Kidney (tissue), 14 donors: ENCODE results near the gene ZNF189. TPM values are rescaled to one million over a fixed set of nuclear protein-coding genes. Genes with fewer than 3 reads are reported as not detected.

Source experiments
- DNase-seq, 5 donors: peaks; one replicate each; pipeline ENCODE4 v3.0.0-alpha.2; 2013 to 2020
- FAIRE-seq: peaks from 2 replicates; lab custom pipeline; 2012; peaks lifted over from hg19 to GRCh38; lab: Jason Lieb, UNC
- H3K27ac ChIP-seq, 2 donors: one replicate each; pipeline ENCODE4 v1.7.0; 2013; ENCODE audit warnings: low read depth in 2 of 2, low read length in 2 of 2, inconsistent platforms in 1 of 2
- H3K27me3 ChIP-seq: one replicate; pipeline ENCODE4 v1.7.1; 2013; ENCODE audit warnings: low read length, inconsistent platforms; ENCODE audit not compliant: control insufficient read depth, insufficient read depth
- H3K36me3 ChIP-seq, 3 donors: one replicate each; pipeline versions ENCODE4 v1.7.0 to v1.7.1; 2013; ENCODE audit warnings: low read length in 3 of 3, control low read depth in 1 of 3, inconsistent platforms in 1 of 3; ENCODE audit not compliant: insufficient read depth in 3 of 3, control insufficient read depth in 2 of 3
- H3K4me1 ChIP-seq, 3 donors: one replicate each; pipeline versions ENCODE4 v1.7.0 to v1.7.1; 2013; ENCODE audit warnings: low read length in 3 of 3, inconsistent platforms in 1 of 3, low read depth in 1 of 3; ENCODE audit not compliant: control insufficient read depth in 2 of 3, insufficient read depth in 2 of 3
- H3K4me3 ChIP-seq, 3 donors: one replicate each; pipeline versions ENCODE4 v1.7.0 to v1.8.1; 2013; ENCODE audit warnings: low read length in 3 of 3, control low read depth in 1 of 3, inconsistent platforms in 1 of 3
- H3K9ac ChIP-seq, 3 donors: one replicate each; pipeline versions ENCODE4 v1.7.0 to v1.7.1; 2013; ENCODE audit warnings: low read length in 3 of 3, control low read depth in 1 of 3, inconsistent platforms in 1 of 3
- H3K9me3 ChIP-seq, 3 donors: one replicate each; pipeline versions ENCODE4 v1.7.0 to v1.7.1; 2013; ENCODE audit warnings: low read length in 3 of 3, control low read depth in 1 of 3, inconsistent platforms in 1 of 3; ENCODE audit not compliant: control insufficient read depth in 2 of 3, insufficient read depth in 1 of 3
- CTCF ChIP-seq: IDR thresholded peaks from 3 replicates; pipeline ENCODE4 v1.5.1; 2012; ENCODE audit warnings: mild to moderate bottlenecking, moderate library complexity, borderline replicate concordance; ENCODE audit not compliant: insufficient read depth; ENCODE audit errors: extremely low read depth
- intact Hi-C: fragments of 100-400 bp; cut with DNase I; formaldehyde crosslinking; loops from one replicate; pipeline ENCODE4 v1.11.1; 2022
- polyA plus RNA-seq: library from polyadenylated mRNA; stranded (reverse); fragments of 350-450 nt; fragmentation: Illumina TruSeq; extraction: RNeasy Lipid Tissue Mini Kit (QIAGEN cat#74804); gene quantifications from one replicate; pipeline ENCODE4 v1.2.3, GENCODE V29; 2014; ENCODE audit warnings: low read depth, low replicate concordance; ENCODE audit not compliant: insufficient read depth
- total RNA-seq: library from RNA; stranded (reverse); fragmentation: NEBNext Ultra II Directional; extraction: Animal tissue kit (Norgen Biotek cat#: 25700); gene quantifications from one replicate; pipeline ENCODE4 v1.2.1, GENCODE V29; 2021
- donor health status: control.
- donor health status: control.
- donor health status: control.
- donor health status: control.
- donor health status: control.
- donor health status: DM: yes; HTN: yes; CAD: no.
- donor health status: Normal renal cell carcinoma (clear cell type).

Gene ZNF189
- total and polyA plus RNA-seq, 2 donors from 2014 or later = 13.1 to 22.9 TPM

- TF ChIP-seq CTCF = peak; percentile 50
- Histone ChIP-seq H3K9me3 (peaks cover 0 to 7% (median 0%) of the 10 kb centered on the region in 3 donors), H3K27me3 (no peaks in the 10 kb centered on the region), H3K9ac (no peak overlapping the region), H3K4me3 (no peak overlapping the region), H3K27ac (no peak overlapping the region), H3K36me3 (peaks cover 0 to 14% (median 5%) of the 10 kb centered on the region in 3 donors), H3K4me1 (no peaks in the 10 kb centered on the region)
- FAIRE-seq = no peak
- peak in 2 of 5 donors; percentile 40 to 62 for DNase-seq
- intact Hi-C loops = no loop called here
Measured at GRCh38 chr9:101387871-101388506, 10.7 kb upstream of the ZNF189 start.

DNA sequence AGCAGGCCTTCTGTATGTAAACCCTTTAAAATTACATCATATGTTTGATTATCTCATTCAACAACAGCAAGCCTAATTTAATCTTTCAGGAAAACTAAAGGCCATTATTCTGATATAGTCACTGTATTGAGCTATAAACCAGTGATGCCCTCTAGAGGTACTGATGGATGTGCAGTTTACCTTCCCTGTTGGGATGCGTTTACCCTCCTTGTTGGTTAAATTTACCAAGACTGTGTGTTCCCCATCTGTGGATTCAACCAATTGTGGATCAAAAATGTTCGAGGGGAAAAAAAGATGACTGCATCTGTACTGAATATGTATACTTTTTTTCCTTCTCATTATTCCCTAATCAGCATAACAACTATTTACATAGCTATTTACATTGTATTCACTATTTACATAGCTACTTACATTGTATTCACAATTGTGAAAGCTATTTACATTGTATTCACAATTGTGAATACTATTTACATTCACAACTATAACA lies 10.1 kb upstream of the ZNF189 start:
- Histone ChIP-seq H3K27ac (no peak overlapping the region), H3K9ac (no peak overlapping the region), H3K4me1 (no peaks in the 10 kb centered on the region), H3K36me3 (peaks cover 0 to 14% (median 5%) of the 10 kb centered on the region in 3 donors), H3K9me3 (peaks cover 0 to 7% (median 0%) of the 10 kb centered on the region in 3 donors), H3K27me3 (no peaks in the 10 kb centered on the region), H3K4me3 (no peak overlapping the region)
- peak; percentile 23 for TF ChIP-seq CTCF
- no peak for DNase-seq
- no peak for FAIRE-seq
- intact Hi-C loops = no loop called here

- Histone ChIP-seq H3K36me3 (peaks cover 0 to 14% (median 5%) of the 10 kb centered on the region in 3 donors), H3K4me1 (no peaks in the 10 kb centered on the region), H3K9ac (no peak overlapping the region), H3K27ac (no peak overlapping the region), H3K4me3 (no peak overlapping the region), H3K9me3 (peaks cover 0 to 3% (median 0%) of the 10 kb centered on the region in 3 donors), H3K27me3 (no peaks in the 10 kb centered on the region)
- intact Hi-C loops = no loop called here
- no peak for DNase-seq
- no peak for TF ChIP-seq CTCF
- FAIRE-seq = no peak
Measured at GRCh38 chr9:101393135-101393534, 5.5 kb upstream of the ZNF189 start.
